Mesenchymal stem cell (in vitro differentiated cells and primary cell): Measurements from ENCODE around the gene FNDC3B.

Experiments
- DNase-seq: peaks from one replicate; pipeline ENCODE4 v3.0.0-alpha.2; 2013
- H2AFZ ChIP-seq: one replicate; pipeline ENCODE4 v1.6.1; 2013; ENCODE audit warnings: low read depth, mild to moderate bottlenecking, control low read depth, inconsistent platforms, low read length, moderate library complexity
- H2AK5ac ChIP-seq: 2 replicates; pipeline ENCODE4 v1.6.1; 2013; ENCODE audit warnings: low read length, moderate library complexity, mild to moderate bottlenecking, inconsistent platforms; ENCODE audit not compliant: severe bottlenecking
- H2BK120ac ChIP-seq: one replicate; pipeline ENCODE4 v1.6.1; 2013; ENCODE audit warnings: low read depth, mild to moderate bottlenecking, inconsistent platforms, low read length, moderate library complexity
- H2BK12ac ChIP-seq, 2 experiments: one replicate each; pipeline ENCODE4 v1.6.1; 2013; ENCODE audit warnings: inconsistent platforms in 2 of 2, low read length in 2 of 2, mild to moderate bottlenecking in 2 of 2, moderate library complexity in 2 of 2, control low read depth in 1 of 2
- H2BK15ac ChIP-seq: one replicate; pipeline ENCODE4 v1.6.1; 2013; ENCODE audit warnings: mild to moderate bottlenecking, low read depth, inconsistent platforms; ENCODE audit not compliant: poor library complexity, severe bottlenecking
- H2BK5ac ChIP-seq: 2 replicates; pipeline ENCODE4 v1.6.1; 2013; ENCODE audit warnings: low read depth, mild to moderate bottlenecking, low read length, control low read depth, inconsistent platforms; ENCODE audit not compliant: poor library complexity, severe bottlenecking
- H3K14ac ChIP-seq, 2 experiments: one replicate each; pipeline ENCODE4 v1.6.1; 2013; ENCODE audit warnings: inconsistent platforms in 2 of 2, low read length in 2 of 2, control low read depth in 1 of 2, mild to moderate bottlenecking in 1 of 2, moderate library complexity in 1 of 2
- H3K18ac ChIP-seq, 2 experiments: one replicate each; pipeline ENCODE4 v1.6.1; 2013; ENCODE audit warnings: inconsistent platforms in 2 of 2, low read length in 2 of 2, control low read depth in 1 of 2, low read depth in 1 of 2, mild to moderate bottlenecking in 1 of 2
- H3K23ac ChIP-seq, 2 experiments: one replicate each; pipeline ENCODE4 v1.6.1; 2013; ENCODE audit warnings: inconsistent platforms in 2 of 2, low read length in 2 of 2, mild to moderate bottlenecking in 2 of 2, moderate library complexity in 2 of 2, control low read depth in 1 of 2
- H3K27ac ChIP-seq: 2 replicates; pipeline ENCODE4 v1.5.1; 2013; ENCODE audit warnings: mild to moderate bottlenecking, moderate library complexity, low read length, control low read depth, inconsistent platforms; ENCODE audit not compliant: poor library complexity, severe bottlenecking
- H3K27me3 ChIP-seq, 2 experiments: 2 replicates each; pipeline versions ENCODE4 v1.6.1 to v1.7.0; 2013; ENCODE audit warnings: low read length in 2 of 2, mild to moderate bottlenecking in 2 of 2, moderate library complexity in 2 of 2, control low read depth in 1 of 2, inconsistent platforms in 1 of 2; ENCODE audit not compliant: control insufficient read depth in 1 of 2, insufficient read depth in 1 of 2
- H3K36me3 ChIP-seq, 2 experiments: 2 replicates each; pipeline versions ENCODE4 v1.6.1 to v1.7.0; 2013; ENCODE audit warnings: low read length in 2 of 2, control low read depth in 1 of 2, inconsistent platforms in 1 of 2, low read depth in 1 of 2, mild to moderate bottlenecking in 1 of 2; ENCODE audit not compliant: insufficient read depth in 2 of 2, control insufficient read depth in 1 of 2
- H3K4ac ChIP-seq, 2 experiments: one replicate each; pipeline ENCODE4 v1.6.1; 2013; ENCODE audit warnings: inconsistent platforms in 2 of 2, low read length in 2 of 2, mild to moderate bottlenecking in 2 of 2, moderate library complexity in 2 of 2, control low read depth in 1 of 2, low read depth in 1 of 2
- H3K4me1 ChIP-seq: 2 replicates; pipeline ENCODE4 v1.6.1; 2013; ENCODE audit warnings: low read depth, low read length, control low read depth; ENCODE audit not compliant: control insufficient read depth, insufficient read depth
- H3K4me2 ChIP-seq: 2 replicates; pipeline ENCODE4 v1.6.1; 2013; ENCODE audit warnings: low read length, mild to moderate bottlenecking, inconsistent platforms; ENCODE audit not compliant: poor library complexity, severe bottlenecking
- H3K4me3 ChIP-seq, 2 experiments: 2 replicates each; pipeline versions ENCODE4 v1.5.1 to v1.7.0; 2013; ENCODE audit warnings: low read length in 2 of 2, mild to moderate bottlenecking in 2 of 2, control low read depth in 1 of 2, low read depth in 1 of 2; ENCODE audit not compliant: insufficient read depth in 1 of 2
- H3K79me1 ChIP-seq: replicated peaks from 2 replicates; pipeline ENCODE4 v1.6.1; 2013; ENCODE audit warnings: mild to moderate bottlenecking, control low read depth, low read length, inconsistent platforms; ENCODE audit not compliant: poor library complexity, severe bottlenecking
- H3K9ac ChIP-seq: 2 replicates; pipeline ENCODE4 v1.7.0; 2013; ENCODE audit warnings: mild to moderate bottlenecking, low read length, moderate library complexity
- H3K9me3 ChIP-seq: 2 replicates; pipeline ENCODE4 v1.7.0; 2013; ENCODE audit warnings: mild to moderate bottlenecking, low read length; ENCODE audit not compliant: control insufficient read depth
- H4K8ac ChIP-seq: one replicate; pipeline ENCODE4 v1.6.1; 2013; ENCODE audit warnings: inconsistent platforms, mild to moderate bottlenecking, low read length, moderate library complexity
- H4K91ac ChIP-seq: one replicate; pipeline ENCODE4 v1.6.1; 2013; ENCODE audit warnings: mild to moderate bottlenecking, low read length, inconsistent platforms
- WGBS: methylation state at CpG from one replicate; pipeline ENCODE4 v1.1.7; 2013; ENCODE audit warnings: mixed read lengths; 5-methylcytosine and 5-hydroxymethylcytosine counted together

FNDC3B gene

DNA sequence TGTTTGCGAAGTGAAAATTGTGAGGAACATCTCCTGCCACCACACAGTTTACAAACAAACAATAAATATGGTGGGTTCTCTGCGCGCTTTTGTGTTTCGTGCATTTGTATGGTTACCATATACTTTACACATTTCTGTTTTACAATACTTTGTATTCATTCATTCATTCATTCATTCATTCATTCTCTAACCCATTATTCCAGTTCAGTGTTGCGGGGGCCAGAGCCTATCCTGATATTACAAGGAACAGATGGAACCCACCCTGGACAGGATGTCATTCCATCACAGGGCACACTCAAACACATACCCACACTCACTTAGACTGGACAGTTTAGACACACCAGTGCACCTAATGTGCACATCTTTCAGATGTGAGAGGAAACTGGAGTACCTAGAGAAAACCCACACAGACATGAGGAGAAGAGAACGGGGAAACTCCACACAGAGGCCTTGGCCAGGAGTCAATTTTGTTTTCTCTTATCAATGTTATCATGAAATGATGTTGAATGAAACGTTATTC is 160.5 kb downstream of the FNDC3B start:
- Histone ChIP-seq H2AFZ (no peak overlapping the region), H3K9ac (no peak overlapping the region), H2BK5ac (no peak overlapping the region), H3K9me3 (no peaks in the 10 kb centered on the region), H3K4me3 (no peak overlapping the region), H3K79me1 (peaks cover 6% of the 10 kb centered on the region), H3K36me3 (peaks cover 0 to 8% of the 10 kb centered on the region in 2 experiments), H2AK5ac (no peak overlapping the region), H4K91ac (no peak overlapping the region), H3K27me3 (no peaks in the 10 kb centered on the region), H3K4ac (no peak overlapping the region), H3K18ac (no peak overlapping the region), H2BK12ac (no peak overlapping the region), H3K14ac (no peak overlapping the region), H3K4me1 (peaks cover 4% of the 10 kb centered on the region), H2BK15ac (no peak overlapping the region), H4K8ac (no peak overlapping the region), H2BK120ac (no peak overlapping the region), H3K23ac (no peak overlapping the region), H3K4me2 (no peak overlapping the region), H3K27ac (no peak overlapping the region)
- WGBS: 91% methylated on average over 7 of the region's 7 CpGs
- no peak for DNase-seq

GRCh38 chr3:172201136-172201869 is 161.9 kb downstream of the FNDC3B start:
- Histone ChIP-seq H4K8ac (peak overlapping the region; percentile 31), H3K4ac (no peak overlapping the region), H2BK15ac (no peak overlapping the region), H3K79me1 (peaks cover 4% of the 10 kb centered on the region), H2AK5ac (peak overlapping the region; percentile 62), H3K14ac (no peak overlapping the region), H3K4me3 (peak overlapping the region in 1 of 2 experiments; percentile 63), H2BK12ac (no peak overlapping the region), H2BK120ac (no peak overlapping the region), H3K4me2 (no peak overlapping the region), H2AFZ (no peak overlapping the region), H3K27me3 (no peaks in the 10 kb centered on the region), H3K9ac (peak overlapping the region; percentile 87), H3K27ac (peak overlapping the region; percentile 62), H3K36me3 (peaks cover 0 to 5% of the 10 kb centered on the region in 2 experiments), H3K18ac (peak overlapping the region in 1 of 2 experiments; percentile 28), H3K23ac (no peak overlapping the region), H4K91ac (no peak overlapping the region), H2BK5ac (no peak overlapping the region), H3K4me1 (peaks cover 4% of the 10 kb centered on the region), H3K9me3 (no peaks in the 10 kb centered on the region)
- 74% methylated on average over 9 of the region's 11 CpGs for WGBS
- peak; percentile 98 for DNase-seq

GRCh38 chr3:172201870-172202236 is 162.5 kb downstream of the FNDC3B start:
- Histone ChIP-seq H3K9me3 (no peaks in the 10 kb centered on the region), H3K9ac (peak overlapping the region; percentile 87), H2AK5ac (no peak overlapping the region), H2BK15ac (no peak overlapping the region), H3K4me2 (no peak overlapping the region), H3K27ac (peak overlapping the region; percentile 62), H2AFZ (no peak overlapping the region), H2BK120ac (no peak overlapping the region), H3K23ac (no peak overlapping the region), H2BK12ac (no peak overlapping the region), H3K27me3 (no peaks in the 10 kb centered on the region), H3K18ac (no peak overlapping the region), H4K91ac (no peak overlapping the region), H3K4me3 (peak overlapping the region in 1 of 2 experiments; percentile 63), H3K4me1 (peaks cover 4% of the 10 kb centered on the region), H3K14ac (no peak overlapping the region), H3K36me3 (peaks cover 0 to 5% of the 10 kb centered on the region in 2 experiments), H4K8ac (no peak overlapping the region), H3K4ac (no peak overlapping the region), H2BK5ac (no peak overlapping the region), H3K79me1 (peaks cover 4% of the 10 kb centered on the region)
- DNase-seq: peak; percentile 79
- WGBS: no CpG with 5 or more reads among the region's 3 CpGs

DNA sequence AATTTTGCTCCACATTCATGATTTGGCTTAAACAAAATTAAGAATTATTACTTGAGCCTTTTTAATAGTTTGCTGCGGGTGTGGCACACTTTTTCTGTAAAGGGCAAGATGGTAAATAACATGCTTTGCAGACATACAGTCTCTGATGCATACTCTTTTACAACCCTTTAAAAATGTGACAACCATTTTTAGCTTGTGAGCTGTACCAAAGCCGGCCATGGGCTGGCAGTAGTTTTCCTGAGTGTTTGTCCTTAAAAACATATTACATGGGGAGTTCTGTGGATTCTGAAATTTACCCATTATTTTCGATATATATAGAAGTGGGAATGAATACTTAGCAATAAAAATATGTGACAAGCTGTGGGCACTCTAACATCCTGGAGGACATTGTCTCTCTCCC is 163.4 kb downstream of the FNDC3B start:
- DNase-seq: no peak
- H3K9ac ChIP-seq: peak overlapping the region; percentile 87
- no peak overlapping the region for H2BK120ac ChIP-seq
- no peak overlapping the region for H2AK5ac ChIP-seq
- H3K4me1 ChIP-seq: peaks cover 4% of the 10 kb centered on the region
- H3K79me1 ChIP-seq: peaks cover 4% of the 10 kb centered on the region
- 70% methylated on average over 1 of the region's 3 CpGs for WGBS
- peak overlapping the region in 1 of 2 experiments; percentile 40 for H3K4me3 ChIP-seq
- H3K27ac ChIP-seq: no peak overlapping the region
- H3K18ac ChIP-seq: no peak overlapping the region
- no peak overlapping the region for H3K23ac ChIP-seq
- H3K27me3 ChIP-seq: no peaks in the 10 kb centered on the region
- H4K91ac ChIP-seq: no peak overlapping the region
- no peak overlapping the region for H3K4me2 ChIP-seq
- no peak overlapping the region for H2BK12ac ChIP-seq
- no peak overlapping the region for H3K4ac ChIP-seq
- no peak overlapping the region for H3K14ac ChIP-seq
- peaks cover 0 to 5% of the 10 kb centered on the region in 2 experiments for H3K36me3 ChIP-seq
- H3K9me3 ChIP-seq: no peaks in the 10 kb centered on the region
- H2BK15ac ChIP-seq: no peak overlapping the region
- no peak overlapping the region for H2AFZ ChIP-seq
- H2BK5ac ChIP-seq: no peak overlapping the region
- no peak overlapping the region for H4K8ac ChIP-seq
